CD4-positive, alpha-beta T cell (primary cell): ENCODE results near the gene GOLGA7B. TPM values are rescaled to one million over a fixed set of nuclear protein-coding genes. Genes with fewer than 3 reads are reported as not detected.

Source experiments
- ATAC-seq: fragments of 200-7000 bp; cut with Tn5 transposase; one replicate; pipeline ENCODE4 v1.10.0; 2022; ENCODE audit warnings: mild to moderate bottlenecking; ENCODE audit not compliant: poor library complexity
- CTCF ChIA-PET: fragments of 350-600 bp; sonication (Branson Sonifier 250); formaldehyde crosslinking; loops from one replicate; lab custom pipeline; 2021; ENCODE audit warnings: antibody characterized with exemption, inconsistent platforms; lab: Charles Lee
- POLR2A ChIA-PET: fragments of 350-600 bp; sonication (Branson Sonifier 250); formaldehyde crosslinking; loops from one replicate; lab custom pipeline; 2021; ENCODE audit warnings: antibody characterized with exemption, inconsistent platforms; lab: Charles Lee
- DNase-seq, 14 experiments: peaks; one replicate each; pipeline ENCODE4 v3.0.0-alpha.2; 2013 to 2020; ENCODE audit warnings: mixed read lengths in 2 of 14
- H3K27ac ChIP-seq, 2 donors: one replicate each; pipeline versions ENCODE4 v1.5.1 to v1.7.0; 2013; ENCODE audit warnings: low read length in 2 of 2, low read depth in 1 of 2, mild to moderate bottlenecking in 1 of 2
- H3K27me3 ChIP-seq, 2 experiments: 1 replicate in 1 of 2; 2 replicates in 1 of 2; pipeline versions ENCODE4 v1.6.1 to v1.7.0; 2013; ENCODE audit warnings: low read length in 2 of 2, control low read depth in 1 of 2, mild to moderate bottlenecking in 1 of 2, moderate library complexity in 1 of 2; ENCODE audit not compliant: insufficient read depth in 2 of 2, control insufficient read depth in 1 of 2
- H3K36me3 ChIP-seq: one replicate; pipeline ENCODE4 v1.6.1; 2013; ENCODE audit warnings: low read length, control low read depth; ENCODE audit not compliant: insufficient read depth
- H3K4me1 ChIP-seq: one replicate; pipeline ENCODE4 v1.6.1; 2013; ENCODE audit warnings: low read length, control low read depth; ENCODE audit not compliant: insufficient read depth
- H3K4me3 ChIP-seq: one replicate; pipeline ENCODE4 v1.5.1; 2013; ENCODE audit warnings: mild to moderate bottlenecking, low read length, moderate library complexity
- H3K9me3 ChIP-seq, 2 experiments: 1 replicate in 1 of 2; 2 replicates in 1 of 2; pipeline versions ENCODE4 v1.6.1 to v1.7.0; 2013; ENCODE audit warnings: low read length in 2 of 2, mild to moderate bottlenecking in 2 of 2, control low read depth in 1 of 2, moderate library complexity in 1 of 2; ENCODE audit not compliant: control insufficient read depth in 1 of 2, insufficient read depth in 1 of 2
- H3K27ac Mint-ChIP-seq: one replicate; pipeline ENCODE4 v1.8.0; 2020; ENCODE audit warnings: mixed read lengths
- H3K27me3 Mint-ChIP-seq: one replicate; pipeline ENCODE4 v1.8.0; 2021; ENCODE audit warnings: mixed read lengths
- H3K36me3 Mint-ChIP-seq: one replicate; pipeline ENCODE4 v1.8.0; 2021; ENCODE audit warnings: low read depth, mixed read lengths
- H3K4me1 Mint-ChIP-seq: one replicate; pipeline ENCODE4 v1.8.0; 2021; ENCODE audit warnings: low read depth, mixed read lengths
- H3K4me3 Mint-ChIP-seq: one replicate; pipeline ENCODE4 v1.8.0; 2020; ENCODE audit warnings: mild to moderate bottlenecking, mixed read lengths
- H3K9me3 Mint-ChIP-seq: one replicate; pipeline ENCODE4 v1.8.0; 2020; ENCODE audit warnings: mixed read lengths
- CTCF ChIP-seq: fragments of 200-600 bp; IDR thresholded peaks from one replicate; pipeline ENCODE4 v1.8.0; 2022; ENCODE audit warnings: antibody characterized with exemption, mild to moderate bottlenecking
- intact Hi-C, 2 experiments: fragments of 100-400 bp; cut with DNase I in 1 of 2; cut with micrococcal nuclease in 1 of 2; formaldehyde crosslinking; loops; one replicate each; pipeline versions ENCODE4 v1.15.1 to v1.9.0; 2023 to 2025; cut with DNase I, micrococcal nuclease
- total RNA-seq, 174 experiments: library from RNA in 2 of 174; stranded (reverse) in 2 of 174; gene quantifications; one replicate each; pipeline ENCODE4 v1.2.3 and lab custom pipeline; 2021 to 2026

The GOLGA7B gene
- total RNA-seq, 2 experiments from 2014 or later: 4.5 to 6.1 TPM

GRCh38 chr10:97892506-97892905 lies 42.9 kb downstream of the GOLGA7B start:
- DNase-seq: no peak
- Histone ChIP-seq H3K36me3 (no peaks in the 10 kb centered on the region), H3K9me3 (peaks cover 0 to 5% of the 10 kb centered on the region in 2 experiments), H3K4me3 (no peak overlapping the region), H3K4me1 (no peaks in the 10 kb centered on the region), H3K27ac (no peak overlapping the region), H3K27me3 (peaks cover 4 to 6% of the 10 kb centered on the region in 2 experiments)
- Mint-ChIP-seq H3K27me3 (peaks cover 33% of the 10 kb centered on the region), H3K27ac (no peak overlapping the region), H3K4me3 (no peak overlapping the region), H3K4me1 (no peaks in the 10 kb centered on the region), H3K9me3 (no peaks in the 10 kb centered on the region), H3K36me3 (no peaks in the 10 kb centered on the region)
- POLR2A ChIA-PET: no interaction called here
- intact Hi-C loops: no loop called here
- CTCF ChIA-PET: no interaction called here
- no peak for ATAC-seq
- TF ChIP-seq CTCF: no peak

GRCh38 chr10:97892939-97893338 lies 43.3 kb downstream of the GOLGA7B start:
- CTCF ChIA-PET: no interaction called here
- no peak overlapping the region for H3K4me3 Mint-ChIP-seq

GRCh38 chr10:97894092-97894491 lies 44.4 kb downstream of the GOLGA7B start:
- TF ChIP-seq CTCF: no peak

More at GRCh38 chr10:97892939-97893338, 43.3 kb downstream of the GOLGA7B start:
- Mint-ChIP-seq H3K4me1 (no peaks in the 10 kb centered on the region), H3K36me3 (no peaks in the 10 kb centered on the region), H3K27ac (no peak overlapping the region), H3K9me3 (no peaks in the 10 kb centered on the region), H3K27me3 (peaks cover 32% of the 10 kb centered on the region)
- POLR2A ChIA-PET: no interaction called here
- ATAC-seq (no peak), DNase-seq (no peak)
- no peak for TF ChIP-seq CTCF
- Histone ChIP-seq H3K4me3 (no peak overlapping the region), H3K9me3 (peaks cover 0 to 5% of the 10 kb centered on the region in 2 experiments), H3K27ac (no peak overlapping the region), H3K36me3 (no peaks in the 10 kb centered on the region), H3K27me3 (peaks cover 4 to 6% of the 10 kb centered on the region in 2 experiments), H3K4me1 (no peaks in the 10 kb centered on the region)
- intact Hi-C loops: no loop called here

More at GRCh38 chr10:97894092-97894491, 44.4 kb downstream of the GOLGA7B start:
- no peak overlapping the region for H3K4me3 ChIP-seq
- CTCF ChIA-PET: no interaction called here
- H3K27ac Mint-ChIP-seq: no peak overlapping the region
- H3K36me3 Mint-ChIP-seq: no peaks in the 10 kb centered on the region
- intact Hi-C loops: no loop called here
- ATAC-seq: no peak
- no peaks in the 10 kb centered on the region for H3K4me1 Mint-ChIP-seq
- no peaks in the 10 kb centered on the region for H3K9me3 Mint-ChIP-seq
- peaks cover 0 to 5% of the 10 kb centered on the region in 2 experiments for H3K9me3 ChIP-seq
- H3K27ac ChIP-seq: no peak overlapping the region
- H3K4me3 Mint-ChIP-seq: no peak overlapping the region
- peaks cover 4 to 6% of the 10 kb centered on the region in 2 experiments for H3K27me3 ChIP-seq
- H3K36me3 ChIP-seq: no peaks in the 10 kb centered on the region
- DNase-seq: no peak
- POLR2A ChIA-PET: no interaction called here
- no peaks in the 10 kb centered on the region for H3K4me1 ChIP-seq
- H3K27me3 Mint-ChIP-seq: peaks cover 26% of the 10 kb centered on the region
